ENCODE results near the gene GPR15LG. TPM values are rescaled to one million over a fixed set of nuclear protein-coding genes. Genes with fewer than 3 reads are reported as not detected.

Gene GPR15LG
- total and polyA plus RNA-seq, 2 donors (not counting 3 experiments of a cell fraction or from before 2014, with no cell fraction given) = not detected

DNA sequence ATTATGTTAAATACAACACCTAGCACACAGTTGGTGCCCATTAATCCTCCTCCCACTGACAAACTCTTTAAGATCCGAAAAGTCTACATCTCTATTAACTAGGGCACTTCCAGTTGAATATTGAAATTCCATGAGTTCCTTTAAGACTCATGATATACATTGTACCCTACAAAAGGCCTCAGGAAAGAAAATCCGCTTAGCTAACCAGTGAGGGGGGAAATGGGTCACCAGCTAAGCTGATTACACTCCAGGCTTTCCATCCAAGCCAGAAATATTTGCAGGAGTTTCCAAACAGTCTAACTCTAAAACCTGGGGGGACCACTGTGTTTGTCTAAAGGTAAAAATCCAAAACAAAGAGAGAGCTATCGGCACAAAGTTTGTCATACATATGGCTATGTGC lies 53.0 kb downstream of the GPR15LG start:
- ChIA-PET CTCF (interaction anchor here (1.0 kb wide), 1 partner anchor 12 kb away, joined by 5 read pairs; no protein-coding TSS in a partner anchor), POLR2A (no interaction called here)
- Histone ChIP-seq H4K20me1 (replicated peaks; ENCODE audit: control insufficient read depth, extremely low read depth, insufficient read depth, low read length) (no peaks in the 10 kb centered on the region), H2AFZ (ENCODE audit: low read depth, low read length) (no peak overlapping the region), H3K9me1 (replicated peaks; ENCODE audit: control insufficient read depth, extremely low read depth, insufficient read depth, low read length) (no peaks in the 10 kb centered on the region), H3K4me3 (replicated peaks in 1 of 3; ENCODE audit: insufficient read depth in 1 of 3, low read depth in 1 of 3, low read length in 3 of 3) (no peak overlapping the region), H3K4me1 (ENCODE audit: control insufficient read depth, extremely low read depth, insufficient read depth, low read length) (no peaks in the 10 kb centered on the region), H3K27me3 (ENCODE audit: control insufficient read depth in 2 of 2, insufficient read depth in 2 of 2, low read length in 2 of 2) (no peaks in the 10 kb centered on the region), H3K36me3 (ENCODE audit: control insufficient read depth in 2 of 2, extremely low read depth in 1 of 2, insufficient read depth in 2 of 2, low read length in 2 of 2) (no peaks in the 10 kb centered on the region), H3K9me3 (replicated peaks; ENCODE audit: control insufficient read depth, insufficient read depth, low read length) (no peaks in the 10 kb centered on the region), H3K79me2 (ENCODE audit: control insufficient read depth, insufficient read depth, low read length) (no peaks in the 10 kb centered on the region), H3K9ac (replicated peaks; ENCODE audit: extremely low read depth, insufficient read depth, low read length) (no peak overlapping the region), H3K27ac (ENCODE audit: insufficient read depth, low read depth, low read length) (no peak overlapping the region), H3K4me2 (ENCODE audit: insufficient read depth, low read length) (no peak overlapping the region)
- BruUV-seq (replicated peaks) = no TSS peak
- intact Hi-C loops (cut with micrococcal nuclease) = no loop called here
- no peak for TF ChIP-seq POLR2AphosphoS5 (IDR thresholded peaks at IDR 0.05; ENCODE audit: insufficient read depth, low read depth, low read length)
- TF ChIP-seq GATA2 (IDR thresholded peaks at IDR 0.05; ENCODE audit: insufficient read depth, insufficient read length, low read depth, low read length) = no peak
- no peak for TF ChIP-seq MYC (IDR thresholded peaks at IDR 0.05; ENCODE audit: low read depth, low read length)
- no peak for TF ChIP-seq POLR2A (IDR thresholded peaks at IDR 0.05; ENCODE audit: low read depth, low read length)
- TF ChIP-seq MAX (IDR thresholded peaks at IDR 0.05; ENCODE audit: insufficient read depth, insufficient read length) = no peak
- TF ChIP-seq CTCF (IDR thresholded peaks at IDR 0.05; ENCODE audit: extremely low read depth in 1 of 2, insufficient read depth in 1 of 2, low read depth in 1 of 2, low read length in 2 of 2) = no peak
- TF ChIP-seq EZH2 (IDR thresholded peaks at IDR 0.05; ENCODE audit: borderline replicate concordance, low read depth, low read length, severe bottlenecking) = no peak
- TF ChIP-seq JUN (IDR thresholded peaks at IDR 0.05; ENCODE audit: borderline replicate concordance, insufficient read depth, insufficient read length, low read depth) = no peak
- TF ChIP-seq FOS (IDR thresholded peaks at IDR 0.05; ENCODE audit: borderline replicate concordance, insufficient read depth, low read length) = no peak
- dilution Hi-C loops (cut with MboI; ENCODE audit: extremely low pct_ligation_motif_present, low sequenced_read_pairs) = no loop called here
- DNase-seq (ENCODE audit: low read depth, low spot score) (no peak), FAIRE-seq (no peak)

Data from endothelial cell of umbilical vein (primary cell).